Smooth muscle cell of the brain vasculature (primary cell): ENCODE measurements around the gene SUPT3H.
"Not testable (repeated sequence)": the region's sequence is repeated elsewhere in the genome, so short reads cannot be mapped to it uniquely, and the experiment has no call there.

ENCODE experiments used
- DNase-seq: peaks from one replicate; pipeline ENCODE4 v3.0.0-alpha.2; 2012; ENCODE audit warnings: low read depth, low spot score

Gene SUPT3H

DNA sequence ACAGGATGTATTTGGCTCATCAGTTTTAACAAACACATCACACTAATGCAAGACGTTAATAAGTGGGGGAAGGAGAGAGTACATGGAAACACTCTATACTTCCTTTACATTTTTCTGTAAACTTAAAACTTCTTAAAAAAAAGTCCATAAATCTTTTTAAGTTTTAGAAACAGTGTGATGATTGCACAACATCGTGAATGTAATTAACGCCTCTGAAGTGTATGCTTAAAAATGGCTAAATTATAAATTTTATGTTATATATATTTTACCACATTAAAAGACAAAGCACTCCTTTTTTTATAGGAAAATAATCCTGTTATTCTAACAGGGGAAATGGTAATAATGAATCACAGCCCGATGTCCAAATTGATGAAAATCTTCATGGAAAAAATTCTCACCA, 193.7 kb downstream of the SUPT3H start:
- no peak for DNase-seq

DNA sequence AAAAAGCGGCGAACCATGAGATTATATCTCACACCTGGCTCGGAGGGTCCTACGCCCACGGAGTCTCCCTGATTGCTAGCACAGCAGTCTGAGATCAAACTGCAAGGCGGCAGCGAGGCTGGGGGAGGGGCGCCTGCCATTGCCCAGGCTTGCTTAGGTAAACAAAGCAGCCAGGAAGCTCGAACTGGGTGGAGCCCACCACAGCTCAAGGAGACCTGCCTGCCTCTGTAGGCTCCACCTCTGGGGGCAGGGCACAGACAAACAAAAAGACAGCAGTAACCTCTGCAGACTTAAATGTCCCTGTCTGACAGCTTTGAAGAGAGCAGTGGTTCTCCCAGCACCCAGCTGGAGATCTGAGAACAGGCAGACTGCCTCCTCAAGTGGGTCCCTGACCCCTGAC, 201.4 kb downstream of the SUPT3H start:
- DNase-seq: not testable (repeated sequence)

DNA sequence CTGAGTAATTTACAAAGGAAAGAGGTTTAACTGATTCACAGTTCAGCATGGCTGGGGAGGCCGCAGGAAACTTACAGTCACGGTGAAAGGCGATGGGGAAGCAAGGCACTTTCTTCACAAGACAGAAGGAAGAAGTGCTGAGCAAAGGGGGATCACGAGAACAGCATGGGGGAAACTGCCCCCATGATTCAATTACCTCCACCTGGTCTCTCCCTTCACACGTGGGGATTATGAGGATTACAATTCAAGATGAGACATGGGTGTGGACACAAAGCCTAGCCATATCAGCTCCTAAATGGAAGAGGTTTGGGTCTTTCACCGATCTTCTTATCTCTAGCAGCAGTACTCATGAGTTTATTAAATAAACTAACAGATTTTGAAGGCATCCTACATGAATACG, 202.5 kb downstream of the SUPT3H start:
- no peak for DNase-seq

DNA sequence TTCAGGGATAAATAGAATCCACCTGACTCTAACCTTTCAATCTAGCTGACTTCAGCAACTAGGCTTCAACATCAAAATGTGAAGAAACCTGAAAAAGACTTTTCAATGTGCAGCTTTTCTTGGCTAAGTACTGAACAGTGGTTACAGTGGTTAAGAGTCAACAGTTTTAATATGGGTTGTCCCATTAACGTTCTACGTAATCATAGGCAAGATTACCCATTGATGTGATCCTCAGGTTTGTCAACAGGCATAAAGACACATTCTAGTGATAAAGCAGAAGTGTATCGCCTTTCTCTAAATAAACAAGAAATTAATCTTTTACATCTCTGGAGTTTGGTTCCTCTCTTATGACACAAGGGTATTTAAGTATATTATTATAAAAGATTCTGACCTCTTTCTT, 203.7 kb downstream of the SUPT3H start:
- no peak for DNase-seq

DNA sequence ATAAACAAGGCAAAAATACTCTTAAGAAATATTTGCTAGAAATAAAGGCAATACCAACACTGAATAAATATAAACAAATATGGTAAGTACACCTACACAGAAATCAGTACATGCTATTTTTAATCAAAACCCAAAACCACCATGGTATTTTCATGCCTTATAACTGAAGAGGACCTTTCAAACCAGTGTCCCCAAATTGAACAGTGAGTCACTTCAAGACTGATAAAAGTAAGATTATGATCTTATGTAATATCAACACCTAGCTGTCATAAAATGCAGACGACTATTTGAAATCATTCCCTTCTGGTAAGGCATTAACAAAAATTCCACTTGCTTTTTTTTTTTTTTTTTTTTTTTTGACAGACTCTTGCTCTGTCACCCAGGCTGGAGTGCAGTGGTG, 206.4 kb downstream of the SUPT3H start:
- DNase-seq: no peak

DNA sequence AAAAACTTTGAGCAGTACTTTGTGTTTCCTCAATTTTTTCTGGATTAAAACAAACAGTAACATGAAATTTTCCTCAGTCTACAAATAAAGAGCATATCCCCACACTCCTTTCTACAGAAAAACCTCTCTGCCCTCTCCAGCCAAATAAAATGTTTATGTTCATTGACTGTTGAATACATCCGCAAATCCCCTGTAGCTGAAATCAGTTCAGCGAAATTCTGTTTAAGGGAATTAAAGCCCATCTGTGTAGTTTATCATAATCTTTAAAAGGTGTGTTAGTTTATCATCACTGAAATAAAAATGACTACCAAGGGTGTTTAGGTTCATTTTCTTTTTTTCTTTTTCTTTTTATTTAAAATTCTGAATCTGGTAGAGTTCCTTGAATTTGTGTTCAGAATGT, 207.4 kb downstream of the SUPT3H start:
- DNase-seq: no peak

DNA sequence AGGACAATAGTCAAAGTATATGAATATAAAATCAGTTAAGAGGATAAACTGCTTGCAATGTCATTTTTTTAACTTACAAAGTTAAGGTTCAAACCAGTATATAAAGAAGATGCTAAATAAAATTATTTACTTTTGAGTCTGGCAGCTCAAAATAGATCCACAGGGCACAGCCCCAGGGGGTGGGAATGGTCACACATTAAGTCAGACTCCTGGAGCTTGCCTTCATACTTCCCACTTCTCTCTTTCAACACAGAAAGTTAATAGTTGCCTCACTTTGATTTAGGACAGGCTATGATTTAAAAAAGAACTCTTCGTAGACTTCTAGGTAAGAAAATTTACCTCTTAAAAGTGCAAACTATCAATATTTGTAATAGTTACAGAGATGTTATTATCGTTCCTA, 207.9 kb downstream of the SUPT3H start:
- no peak for DNase-seq

DNA sequence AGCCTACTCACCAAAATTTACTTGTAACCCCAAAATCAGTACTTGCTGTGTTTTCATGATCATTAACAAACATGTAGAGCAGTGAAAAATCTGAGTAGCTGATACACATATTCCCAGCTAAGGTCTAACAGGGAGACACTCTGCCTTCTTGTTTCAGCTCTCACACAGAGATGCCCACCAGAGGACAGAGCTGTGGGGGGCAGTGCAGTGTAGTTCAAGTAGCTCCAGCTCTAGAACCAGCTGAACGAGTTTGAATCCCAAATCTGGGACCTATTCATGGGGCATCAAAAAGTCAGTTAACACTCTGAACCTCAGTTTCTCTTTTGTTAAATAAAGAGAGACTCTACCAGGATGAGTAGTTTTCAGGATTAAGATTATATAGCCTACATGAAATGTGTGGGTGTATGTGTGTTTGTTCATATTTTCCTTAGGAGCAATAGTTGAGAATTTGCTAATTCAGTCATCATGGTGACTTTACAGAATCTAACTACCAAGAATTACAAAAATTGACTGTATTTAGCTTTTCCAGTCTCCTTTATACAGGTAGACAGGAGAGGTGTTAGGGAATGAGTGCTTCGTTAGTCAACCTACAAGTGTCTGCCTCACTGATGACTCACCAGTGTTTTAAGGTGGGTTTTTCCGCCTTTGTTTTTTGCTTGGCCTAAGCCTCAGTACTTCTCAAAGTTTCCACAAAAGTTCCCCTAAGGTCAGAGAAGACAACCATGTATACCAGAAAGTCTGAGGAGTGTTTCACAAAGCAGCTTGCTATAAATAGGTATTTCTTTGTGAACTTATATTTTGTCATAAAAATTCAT, 213.6 kb downstream of the SUPT3H start:
- no peak for DNase-seq

GRCh38 chr6:45160305-45160704, 217.4 kb downstream of the SUPT3H start:
- DNase-seq: no peak

DNA sequence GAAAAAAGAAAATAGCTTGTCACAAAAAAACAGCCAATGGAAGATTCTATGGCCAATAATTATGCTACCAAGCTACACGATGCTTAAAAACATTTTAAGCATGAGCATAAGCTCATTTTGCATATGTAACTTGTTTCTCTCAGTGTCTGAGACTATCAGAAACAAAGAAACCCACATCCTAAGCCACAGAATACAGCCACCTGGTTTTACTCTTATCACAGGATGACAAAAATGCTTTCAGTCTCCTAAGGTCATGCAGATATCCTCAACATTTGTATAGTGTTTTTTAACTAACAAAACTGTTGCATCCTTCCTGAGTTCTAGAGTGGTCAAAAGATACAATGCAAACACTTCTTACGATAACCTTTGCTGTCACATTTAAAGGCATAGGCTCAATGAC, 221.7 kb downstream of the SUPT3H start:
- no peak for DNase-seq

GRCh38 chr6:45155341-45155894, 222.3 kb downstream of the SUPT3H start:
- DNase-seq: no peak

DNA sequence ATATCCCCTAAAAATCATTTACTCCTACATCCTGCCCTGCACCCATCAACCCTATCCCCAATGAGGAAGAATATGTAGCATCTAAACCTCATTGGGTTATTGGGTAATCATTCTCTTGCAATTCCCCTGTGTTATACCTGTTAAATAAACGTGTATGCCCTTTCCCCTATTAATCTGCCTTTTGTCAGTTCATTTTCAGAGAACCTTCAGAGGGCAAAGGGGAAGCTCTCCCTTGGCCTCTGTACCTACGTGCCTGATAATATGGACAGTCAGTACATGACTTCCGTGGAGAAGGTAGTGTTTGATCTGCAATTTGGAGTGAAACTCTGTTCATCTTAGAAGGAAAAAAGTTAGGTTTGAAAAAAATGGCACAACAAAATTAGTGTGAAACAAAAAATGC, 223.1 kb downstream of the SUPT3H start:
- no peak for DNase-seq

GRCh38 chr6:45148711-45149341, 228.9 kb downstream of the SUPT3H start:
- DNase-seq: no peak

- no peak for DNase-seq
These were observed 229.5 kb downstream of the SUPT3H start for GRCh38 chr6:45148278-45148677.

DNA sequence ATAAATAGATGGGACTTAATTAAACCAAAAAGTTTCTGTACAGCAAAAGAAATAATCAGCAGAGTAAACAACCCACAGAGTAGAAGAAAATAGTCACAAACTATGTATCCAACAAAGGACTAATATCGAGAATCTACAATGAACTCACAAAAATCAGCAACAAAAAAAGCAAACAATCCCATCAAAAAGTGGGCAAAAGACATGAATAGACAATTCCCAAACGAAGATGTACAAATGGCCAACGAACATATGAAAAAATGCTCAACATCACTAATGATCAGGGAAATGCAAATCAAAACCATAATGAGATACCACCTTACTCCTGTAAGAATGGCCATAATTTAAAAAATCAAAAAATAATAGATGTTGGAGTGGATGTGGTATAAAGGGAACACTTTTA, 232.1 kb downstream of the SUPT3H start:
- DNase-seq: not testable (repeated sequence)

DNA sequence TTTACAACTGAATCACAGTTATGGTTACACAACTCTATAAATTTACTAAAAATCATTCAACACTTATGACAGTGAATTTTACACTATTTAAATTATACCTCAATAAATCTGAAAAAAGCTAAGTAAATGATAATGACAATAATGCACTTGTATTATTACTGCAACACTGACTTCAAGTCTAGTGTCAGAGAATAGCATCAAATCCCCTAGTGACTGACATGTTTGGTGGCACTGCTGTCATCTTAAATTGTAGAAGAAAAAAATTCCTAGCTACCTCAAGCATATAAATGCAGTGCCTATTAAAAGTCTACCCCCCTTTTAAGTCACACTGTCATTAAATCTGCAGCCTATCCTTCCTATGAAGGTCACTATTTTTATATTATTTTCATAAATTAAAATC, 239.0 kb downstream of the SUPT3H start:
- DNase-seq: no peak

GRCh38 chr6:45136495-45136894, 241.2 kb downstream of the SUPT3H start:
- DNase-seq: no peak

DNA sequence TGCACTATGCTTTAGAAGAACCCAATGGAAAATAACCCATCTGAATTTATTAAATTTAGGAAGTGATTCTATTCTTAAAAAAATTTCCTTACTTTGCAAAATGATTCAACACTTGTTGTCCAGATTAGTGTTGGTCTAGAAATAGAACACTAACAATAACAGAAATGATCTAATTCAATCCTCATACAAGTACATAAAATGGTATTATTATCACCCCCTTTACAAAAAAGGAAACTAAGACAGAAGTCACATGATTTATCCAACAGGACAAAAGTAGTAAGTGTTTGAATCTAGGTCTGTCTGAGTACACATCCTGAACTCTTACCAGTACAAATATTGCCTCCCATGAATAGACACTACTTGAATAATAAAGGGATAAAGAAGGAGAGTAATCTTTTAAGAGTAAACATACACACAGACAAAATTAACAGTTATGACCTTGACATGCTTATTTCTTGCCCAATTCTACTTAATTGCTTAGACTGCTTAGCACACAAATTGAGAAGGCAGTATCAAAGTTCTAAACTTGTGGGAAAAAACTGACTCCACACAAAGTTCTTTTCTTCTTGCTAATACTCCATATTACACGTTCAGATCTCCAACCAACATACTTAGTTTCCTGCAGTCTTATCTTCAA, 245.0 kb downstream of the SUPT3H start:
- DNase-seq: no peak

DNA sequence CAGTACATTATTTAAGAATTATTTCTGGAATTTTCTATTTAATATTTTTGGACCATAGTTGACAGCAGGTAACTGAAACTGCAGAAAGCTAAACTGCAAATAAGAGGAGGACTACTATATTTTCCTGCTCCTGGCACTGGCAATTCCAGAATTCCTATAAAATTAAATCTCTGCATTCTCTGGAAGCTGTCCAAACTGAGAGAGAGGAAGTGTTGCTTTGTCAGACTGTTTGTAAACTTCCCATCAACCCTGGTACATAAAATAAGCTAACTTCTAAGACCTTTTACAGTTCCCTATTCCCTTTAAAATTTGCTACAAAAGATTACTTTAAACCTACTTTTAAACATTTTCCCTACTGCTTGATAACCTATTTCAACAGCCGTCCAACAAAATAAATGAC, 245.7 kb downstream of the SUPT3H start:
- no peak for DNase-seq

- DNase-seq: no peak
These were observed 248.7 kb downstream of the SUPT3H start for GRCh38 chr6:45129051-45129450.

DNA sequence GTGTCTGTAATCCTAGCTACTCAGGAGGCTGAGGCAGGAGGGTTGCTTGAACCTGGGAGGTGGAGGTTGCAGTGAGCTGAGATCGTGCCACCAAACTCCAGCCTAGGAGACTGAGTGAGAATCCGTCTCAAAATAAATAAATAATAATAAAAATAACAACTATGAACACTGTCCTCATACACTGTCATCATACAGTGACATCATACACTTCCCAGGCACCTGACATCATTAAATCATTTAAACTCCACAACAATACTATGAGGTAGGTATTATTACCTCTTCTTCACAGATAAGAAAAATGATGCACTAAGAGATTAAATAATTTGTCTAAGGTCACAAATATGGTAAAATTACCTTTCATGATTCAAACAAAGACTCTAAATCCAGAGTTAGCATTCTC, 250.5 kb downstream of the SUPT3H start:
- DNase-seq: no peak

DNA sequence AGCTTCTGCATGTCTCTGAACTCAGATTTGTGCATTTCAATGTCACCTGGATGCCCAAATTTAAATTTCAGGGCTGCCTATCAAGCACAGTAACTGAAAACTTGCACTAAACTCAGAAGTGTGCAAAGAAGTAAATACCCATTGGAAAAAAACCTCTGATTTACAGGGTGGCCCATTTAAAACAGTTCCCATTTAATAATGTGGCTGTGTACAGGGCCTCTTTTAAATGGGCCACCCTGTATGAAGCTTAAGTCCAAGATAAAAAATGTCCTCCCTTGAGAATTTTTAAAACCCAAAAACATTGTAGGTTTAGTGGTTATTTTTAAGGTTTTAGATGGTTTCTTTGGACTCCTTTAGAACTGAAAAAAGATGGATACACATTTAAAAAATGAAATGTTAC, 251.7 kb downstream of the SUPT3H start:
- DNase-seq: no peak

DNA sequence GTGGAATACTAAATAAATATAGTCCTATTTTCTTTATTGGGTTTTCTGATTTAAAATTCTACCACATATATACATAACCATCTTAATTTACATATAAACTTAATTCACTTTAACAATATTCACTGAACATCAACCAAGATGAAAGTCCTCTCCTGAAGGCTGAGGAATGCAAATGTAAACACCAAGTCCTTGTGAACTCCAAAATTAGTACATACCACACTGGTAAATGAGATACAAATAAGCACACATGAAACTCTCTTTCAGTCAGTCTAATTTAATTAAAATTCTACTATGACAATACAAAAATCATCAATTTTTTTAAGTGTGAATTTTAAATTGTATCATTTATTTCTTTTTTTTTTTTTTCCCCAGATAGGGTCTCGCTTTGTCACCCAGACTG, 254.7 kb downstream of the SUPT3H start:
- DNase-seq: no peak
